Lower lobe of right lung (tissue), 2 donors: Measurements from ENCODE around the gene FGFR4. TPM values are rescaled to one million over a fixed set of nuclear protein-coding genes. Genes with fewer than 3 reads are reported as not detected.
"Not testable (repeated sequence)": the region's sequence is repeated elsewhere in the genome, so short reads cannot be mapped to it uniquely, and the experiment has no call there.

Source experiments
- ATAC-seq, 2 donors: fragments of 200-7000 bp; cut with Tn5 transposase; one replicate each; pipeline ENCODE4 v1.9.1; 2020 to 2022; ENCODE audit warnings: mild to moderate bottlenecking in 2 of 2, moderate library complexity in 2 of 2
- DNase-seq: peaks from one replicate; pipeline ENCODE4 v3.0.0-alpha.2; 2020
- H3K27ac ChIP-seq: fragments of 200-600 bp; one replicate; pipeline ENCODE4 v1.8.0; 2022
- H3K27me3 ChIP-seq: fragments of 200-600 bp; one replicate; pipeline ENCODE4 v1.8.0; 2022; ENCODE audit warnings: low read depth
- H3K36me3 ChIP-seq: fragments of 200-600 bp; one replicate; pipeline ENCODE4 v1.8.0; 2022; ENCODE audit warnings: mild to moderate bottlenecking
- H3K4me1 ChIP-seq: fragments of 200-600 bp; one replicate; pipeline ENCODE4 v1.8.0; 2022
- H3K4me3 ChIP-seq: fragments of 200-600 bp; one replicate; pipeline ENCODE4 v1.8.0; 2022; ENCODE audit warnings: mild to moderate bottlenecking
- H3K9me3 ChIP-seq: fragments of 200-600 bp; one replicate; pipeline ENCODE4 v1.8.0; 2022
- intact Hi-C: fragments of 100-400 bp; cut with DNase I; formaldehyde crosslinking; loops from one replicate; pipeline ENCODE4 v1.11.0; 2022
- total RNA-seq: library from RNA; stranded (reverse); fragmentation: NEBNext Ultra II Directional; extraction: Animal tissue kit (Norgen Biotek cat#: 25700); gene quantifications from one replicate; pipeline ENCODE4 v1.2.1, GENCODE V29; 2021
- TF ChIP-seq, protein P1 (sequence below): fragments of 200-600 bp; IDR thresholded peaks from one replicate; pipeline ENCODE4 v1.8.0; 2022; ENCODE audit warnings: antibody characterized with exemption, mild to moderate bottlenecking
- donor health status: DM: no; HTN: yes; CAD: no; lungs with severe emphysema.

The FGFR4 gene
- total RNA-seq, 1 donor from 2014 or later: 59.7 TPM

DNA sequence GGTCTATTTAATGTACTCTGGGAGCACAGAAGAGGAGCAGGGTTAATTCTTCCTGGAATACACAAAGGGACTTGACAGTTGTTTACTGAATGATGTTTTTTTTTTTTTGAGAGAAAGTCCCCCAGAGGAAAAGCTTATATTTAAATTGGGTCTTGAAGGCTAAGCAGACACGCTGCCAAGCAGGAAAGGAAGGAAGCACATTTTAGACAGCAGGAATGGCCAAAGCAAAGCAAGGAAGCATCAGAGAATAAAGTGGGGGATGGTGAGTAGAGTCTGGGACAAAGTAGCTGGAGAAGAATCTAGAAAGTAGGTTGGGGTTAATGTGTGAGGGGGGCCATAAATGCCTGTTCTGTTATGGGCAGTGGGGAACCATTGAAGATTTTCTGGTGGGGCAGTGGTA is 42.8 kb upstream of the FGFR4 start:
- no peaks in the 10 kb centered on the region for H3K27me3 ChIP-seq
- intact Hi-C loops: no loop called here
- H3K27ac ChIP-seq: no peak overlapping the region
- no peak for ATAC-seq
- no peaks in the 10 kb centered on the region for H3K4me1 ChIP-seq
- H3K4me3 ChIP-seq: no peak overlapping the region
- H3K9me3 ChIP-seq: no peaks in the 10 kb centered on the region
- TF ChIP-seq, protein P1, sequence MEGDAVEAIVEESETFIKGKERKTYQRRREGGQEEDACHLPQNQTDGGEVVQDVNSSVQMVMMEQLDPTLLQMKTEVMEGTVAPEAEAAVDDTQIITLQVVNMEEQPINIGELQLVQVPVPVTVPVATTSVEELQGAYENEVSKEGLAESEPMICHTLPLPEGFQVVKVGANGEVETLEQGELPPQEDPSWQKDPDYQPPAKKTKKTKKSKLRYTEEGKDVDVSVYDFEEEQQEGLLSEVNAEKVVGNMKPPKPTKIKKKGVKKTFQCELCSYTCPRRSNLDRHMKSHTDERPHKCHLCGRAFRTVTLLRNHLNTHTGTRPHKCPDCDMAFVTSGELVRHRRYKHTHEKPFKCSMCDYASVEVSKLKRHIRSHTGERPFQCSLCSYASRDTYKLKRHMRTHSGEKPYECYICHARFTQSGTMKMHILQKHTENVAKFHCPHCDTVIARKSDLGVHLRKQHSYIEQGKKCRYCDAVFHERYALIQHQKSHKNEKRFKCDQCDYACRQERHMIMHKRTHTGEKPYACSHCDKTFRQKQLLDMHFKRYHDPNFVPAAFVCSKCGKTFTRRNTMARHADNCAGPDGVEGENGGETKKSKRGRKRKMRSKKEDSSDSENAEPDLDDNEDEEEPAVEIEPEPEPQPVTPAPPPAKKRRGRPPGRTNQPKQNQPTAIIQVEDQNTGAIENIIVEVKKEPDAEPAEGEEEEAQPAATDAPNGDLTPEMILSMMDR: no peak
- no peak for DNase-seq
- peaks cover 62% of the 10 kb centered on the region for H3K36me3 ChIP-seq

DNA sequence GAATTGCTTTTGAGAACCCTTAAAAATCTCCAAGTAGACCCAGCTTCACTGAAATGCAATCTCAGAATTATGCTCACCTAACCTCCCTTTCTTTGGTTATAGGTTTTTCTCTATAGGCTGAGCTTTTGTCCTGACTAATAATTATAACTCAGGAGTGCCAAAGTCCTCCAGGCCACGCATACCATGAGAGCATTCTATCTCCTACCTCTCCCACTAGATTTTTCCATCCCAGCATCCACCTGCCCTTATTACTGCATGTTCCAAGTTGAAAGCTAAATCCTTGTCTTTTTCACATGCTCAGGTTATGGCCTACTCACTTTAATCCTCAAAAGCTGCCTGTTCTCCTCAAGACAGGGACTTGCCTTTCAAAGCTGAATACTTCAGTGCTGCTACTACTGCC is 42.1 kb upstream of the FGFR4 start:
- TF ChIP-seq, protein P1: no peak
- Histone ChIP-seq H3K36me3 (peaks cover 69% of the 10 kb centered on the region), H3K9me3 (no peaks in the 10 kb centered on the region), H3K4me3 (no peak overlapping the region), H3K4me1 (no peaks in the 10 kb centered on the region), H3K27me3 (no peaks in the 10 kb centered on the region), H3K27ac (no peak overlapping the region)
- no peak for ATAC-seq
- DNase-seq: no peak
- intact Hi-C loops: no loop called here

DNA sequence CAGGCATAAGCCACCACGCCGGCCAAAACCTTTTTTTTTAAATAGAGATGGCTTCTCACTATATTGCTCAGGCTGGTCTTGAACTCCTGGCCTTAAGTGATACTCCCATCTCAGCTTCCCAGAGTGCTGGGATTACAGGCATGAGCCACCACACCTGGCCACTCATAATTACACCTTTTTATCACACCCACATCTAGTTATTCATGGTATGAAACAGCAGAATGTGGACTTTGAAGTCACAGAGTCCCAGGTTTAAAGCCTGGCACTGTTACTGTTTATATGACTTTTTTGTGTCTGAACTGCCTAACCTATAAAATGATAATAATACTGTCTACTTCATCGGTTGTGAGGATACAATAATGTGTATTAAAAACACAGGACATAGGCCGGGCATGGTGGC is 41.1 kb upstream of the FGFR4 start:
- no peaks in the 10 kb centered on the region for H3K4me1 ChIP-seq
- intact Hi-C loops: no loop called here
- ATAC-seq (no peak), DNase-seq (no peak)
- H3K9me3 ChIP-seq: no peaks in the 10 kb centered on the region
- TF ChIP-seq, protein P1: no peak
- no peaks in the 10 kb centered on the region for H3K27me3 ChIP-seq
- peaks cover 79% of the 10 kb centered on the region for H3K36me3 ChIP-seq
- H3K4me3 ChIP-seq: no peak overlapping the region
- H3K27ac ChIP-seq: no peak overlapping the region

DNA sequence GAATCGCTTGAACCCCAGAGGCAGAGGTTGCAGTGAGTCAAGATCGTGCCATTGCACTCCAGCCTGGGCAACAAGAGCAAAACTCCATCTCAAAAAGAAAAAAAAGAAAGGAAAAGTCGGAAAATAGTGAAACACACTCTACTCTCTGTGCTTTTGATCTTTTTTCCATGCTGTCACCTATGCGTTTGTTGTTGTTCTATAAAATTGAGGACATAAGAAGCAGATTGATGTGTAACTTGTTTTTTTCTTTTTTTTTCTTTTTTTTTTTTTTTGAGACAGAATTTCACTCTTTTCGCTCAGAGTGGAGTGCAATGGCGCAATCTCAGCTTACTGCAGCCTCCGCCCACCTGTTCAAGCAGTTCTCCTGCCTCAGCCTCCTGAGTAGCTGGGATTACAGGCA is 38.2 kb upstream of the FGFR4 start:
- H3K4me1 ChIP-seq, H3K27me3 ChIP-seq, DNase-seq, H3K4me3 ChIP-seq, H3K9me3 ChIP-seq, intact Hi-C loops, ATAC-seq, H3K27ac ChIP-seq: not testable (repeated sequence)
- H3K36me3 ChIP-seq: peaks cover 82% of the 10 kb centered on the region

DNA sequence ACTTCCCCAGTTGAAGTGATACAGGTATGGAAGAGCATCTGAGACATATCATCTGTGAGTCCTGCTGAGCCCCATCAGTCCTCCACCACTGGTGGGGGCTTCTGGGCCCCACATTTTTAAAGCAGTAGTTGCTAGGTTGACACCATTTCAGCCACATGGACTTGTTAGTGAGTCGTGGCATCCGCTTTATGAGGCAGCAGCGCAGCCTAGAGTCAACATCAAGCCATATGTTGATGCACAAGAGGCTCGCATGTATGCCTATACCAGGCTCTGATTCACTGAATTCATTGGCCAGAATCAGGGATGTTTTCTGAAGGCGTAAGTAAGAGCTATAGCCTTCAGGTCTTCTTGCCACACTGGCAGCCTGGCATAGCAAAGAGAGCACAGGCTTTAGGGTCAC is 37.4 kb upstream of the FGFR4 start:
- ATAC-seq: no peak
- Histone ChIP-seq H3K27ac (no peak overlapping the region), H3K4me3 (no peak overlapping the region), H3K36me3 (peaks cover 85% of the 10 kb centered on the region), H3K27me3 (no peaks in the 10 kb centered on the region), H3K4me1 (no peaks in the 10 kb centered on the region), H3K9me3 (no peaks in the 10 kb centered on the region)
- DNase-seq: no peak
- intact Hi-C loops: no loop called here
- TF ChIP-seq, protein P1: no peak

DNA sequence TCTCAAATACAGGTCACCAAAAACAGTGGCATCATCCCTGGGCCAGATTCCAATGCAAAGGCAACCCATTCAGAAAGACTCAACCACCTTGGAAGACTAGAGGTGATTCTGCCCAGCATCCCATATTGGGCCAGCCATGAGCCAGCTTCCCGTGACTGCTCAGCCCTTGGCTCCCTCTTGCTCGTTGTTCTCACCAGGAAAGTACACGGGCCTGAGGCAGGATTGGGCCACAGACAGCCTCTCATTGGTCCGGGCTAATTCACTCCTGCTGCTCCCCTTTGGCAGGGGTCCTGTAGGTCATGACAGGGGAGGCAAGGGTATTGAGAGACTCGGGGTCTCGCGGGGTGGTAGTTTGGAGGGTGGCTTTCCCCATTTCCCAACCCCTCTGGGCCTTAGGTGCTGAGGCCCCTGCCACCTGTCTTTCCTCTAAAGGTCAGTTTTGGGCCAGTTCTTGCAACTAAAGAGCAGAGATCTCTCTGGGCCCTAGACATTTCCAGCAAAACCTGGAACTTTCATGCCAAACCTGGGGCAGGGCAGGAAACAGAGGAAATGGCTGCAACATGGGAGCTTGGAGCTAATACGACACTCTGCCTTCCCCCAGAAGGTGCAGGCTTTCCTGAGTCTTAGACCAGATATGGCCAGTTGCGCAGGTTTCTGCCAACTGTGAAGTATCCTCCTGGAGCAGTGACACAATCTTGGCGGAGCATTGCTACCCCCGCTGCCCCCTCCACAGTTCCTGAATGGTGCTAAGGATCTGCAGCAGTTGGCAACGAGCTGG is 22.0 kb upstream of the FGFR4 start:
- TF ChIP-seq, protein P1: no peak
- no peak for ATAC-seq
- H3K27ac ChIP-seq: no peak overlapping the region
- H3K9me3 ChIP-seq: no peaks in the 10 kb centered on the region
- no peak for DNase-seq
- no peaks in the 10 kb centered on the region for H3K4me1 ChIP-seq
- H3K36me3 ChIP-seq: peaks cover 50% of the 10 kb centered on the region
- intact Hi-C loops: no loop called here
- H3K4me3 ChIP-seq: no peak overlapping the region
- no peaks in the 10 kb centered on the region for H3K27me3 ChIP-seq
